ENCODE measurements around the gene CAV2. TPM values are rescaled to one million over a fixed set of nuclear protein-coding genes. Genes with fewer than 3 reads are reported as not detected.
A peak's percentile ranks its signal among the peaks of the same experiment; 100 is the strongest.

The CAV2 gene
- polyA plus RNA-seq, 1 of the 3 experiments (the other 2 are of a cell fraction), result 182 TPM

DNA sequence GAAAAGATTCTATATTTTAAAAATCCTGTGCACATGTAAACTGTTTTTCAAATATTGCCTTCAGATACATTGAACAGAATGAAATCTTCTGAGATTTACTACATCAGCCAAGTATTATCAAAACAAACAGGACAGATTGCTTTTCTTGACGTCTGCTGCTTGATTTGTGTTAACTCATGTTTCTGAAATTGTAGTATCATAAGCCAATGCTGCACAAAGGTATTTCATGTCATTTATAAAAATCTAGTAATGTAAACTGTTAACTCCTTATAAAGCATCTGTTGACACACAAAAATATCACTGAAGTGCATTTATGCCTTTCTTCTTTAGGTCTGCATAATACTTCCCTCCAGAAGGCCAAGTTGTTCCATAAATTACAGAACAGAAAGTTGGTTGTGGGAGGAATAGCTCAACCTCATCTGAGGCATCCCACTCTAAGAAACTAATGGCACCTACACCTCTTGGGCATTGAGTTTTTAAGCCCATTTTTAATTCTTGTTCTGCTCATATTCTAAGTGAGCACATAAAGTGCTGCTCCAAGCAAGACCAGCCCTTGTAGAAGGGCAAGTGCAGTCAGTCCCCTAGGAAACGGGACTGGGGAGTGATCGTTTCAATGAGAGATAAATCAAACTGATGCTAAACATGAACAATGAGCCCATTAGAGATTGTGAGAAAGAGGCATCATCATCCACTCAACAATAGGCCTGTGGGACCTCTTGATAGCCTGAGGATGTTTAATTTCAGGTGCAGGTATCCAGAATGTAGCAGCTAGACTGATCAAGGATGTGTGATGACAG lies 53.8 kb downstream of the CAV2 start:
- Histone ChIP-seq H2AFZ (ENCODE audit: low read depth) (no peak overlapping the region), H3K9ac (no peak overlapping the region), H3K4me3 (ENCODE audit: low read depth in 2 of 2, low read length in 1 of 2) (no peak overlapping the region), H3K9me2 (no peaks in the 10 kb centered on the region), H3F3A (replicated peaks; ENCODE audit: insufficient read depth) (peaks cover 66% of the 10 kb centered on the region), H3K4me1 (ENCODE audit: control insufficient read depth in 1 of 2, insufficient read depth in 2 of 2, low read depth in 1 of 2, low read length in 1 of 2) (peaks cover 0 to 76% of the 10 kb centered on the region in 2 experiments), H3K27ac (ENCODE audit: low read depth in 2 of 2, low read length in 1 of 2) (peak overlapping the region in 1 of 2 experiments; percentile 69; a peak in 3 of 4 replicates), H3K79me2 (ENCODE audit: insufficient read depth) (peaks cover 96% of the 10 kb centered on the region), H3K36me3 (replicated peaks in 1 of 2; ENCODE audit: control insufficient read depth in 1 of 2, insufficient read depth in 2 of 2, low read length in 1 of 2) (peaks cover 49 to 65% of the 10 kb centered on the region in 2 experiments), H3K27me3 (ENCODE audit: insufficient read depth) (no peaks in the 10 kb centered on the region), H3K4me2 (peak overlapping the region; percentile 42; the same call in 1 of the 2 replicates), H3K9me3 (no peaks in the 10 kb centered on the region), H4K20me1 (ENCODE audit: insufficient read depth) (peaks cover 7% of the 10 kb centered on the region; the same call in 1 of the 2 replicates)
- ChIA-PET POLR2A (no interaction called here), CTCF (interaction anchor here (1.1 to 2.5 kb wide), 4 partner anchors 19 to 373 kb away, joined by 3 to 10 read pairs (median 6); no protein-coding TSS in a partner anchor)
- TF ChIP-seq EZH2phosphoT487 (IDR thresholded peaks at IDR 0.05; ENCODE audit: borderline replicate concordance, low read depth), result no peak
- no peak for TF ChIP-seq TEAD4 (IDR thresholded peaks at IDR 0.05; ENCODE audit: borderline replicate concordance, insufficient read depth)
- TF ChIP-seq, protein P1, sequence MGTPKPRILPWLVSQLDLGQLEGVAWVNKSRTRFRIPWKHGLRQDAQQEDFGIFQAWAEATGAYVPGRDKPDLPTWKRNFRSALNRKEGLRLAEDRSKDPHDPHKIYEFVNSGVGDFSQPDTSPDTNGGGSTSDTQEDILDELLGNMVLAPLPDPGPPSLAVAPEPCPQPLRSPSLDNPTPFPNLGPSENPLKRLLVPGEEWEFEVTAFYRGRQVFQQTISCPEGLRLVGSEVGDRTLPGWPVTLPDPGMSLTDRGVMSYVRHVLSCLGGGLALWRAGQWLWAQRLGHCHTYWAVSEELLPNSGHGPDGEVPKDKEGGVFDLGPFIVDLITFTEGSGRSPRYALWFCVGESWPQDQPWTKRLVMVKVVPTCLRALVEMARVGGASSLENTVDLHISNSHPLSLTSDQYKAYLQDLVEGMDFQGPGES (IDR thresholded peaks at IDR 0.05; ENCODE audit: low read depth, low read length), result no peak
- no peak for TF ChIP-seq SIN3A (IDR thresholded peaks at IDR 0.05; ENCODE audit: borderline replicate concordance, low read depth, low read length)
- no peak for TF ChIP-seq NFIC (IDR thresholded peaks at IDR 0.05; ENCODE audit: borderline replicate concordance)
- no peak for TF ChIP-seq RXRA (IDR thresholded peaks at IDR 0.05; ENCODE audit: borderline replicate concordance, low read depth)
- TF ChIP-seq RCOR1 (IDR thresholded peaks at IDR 0.05; ENCODE audit: low read length), result no peak
- no peak for TF ChIP-seq RAD21 (IDR thresholded peaks at IDR 0.05; ENCODE audit: low read length)
- TF ChIP-seq YY1 (IDR thresholded peaks at IDR 0.05; ENCODE audit: low read depth), result no peak
- 38% methylated on average over 3 of the region's 3 CpGs for WGBS (ENCODE audit: low lambda C conversion rate)
- DNase-seq, result no peak

DNA sequence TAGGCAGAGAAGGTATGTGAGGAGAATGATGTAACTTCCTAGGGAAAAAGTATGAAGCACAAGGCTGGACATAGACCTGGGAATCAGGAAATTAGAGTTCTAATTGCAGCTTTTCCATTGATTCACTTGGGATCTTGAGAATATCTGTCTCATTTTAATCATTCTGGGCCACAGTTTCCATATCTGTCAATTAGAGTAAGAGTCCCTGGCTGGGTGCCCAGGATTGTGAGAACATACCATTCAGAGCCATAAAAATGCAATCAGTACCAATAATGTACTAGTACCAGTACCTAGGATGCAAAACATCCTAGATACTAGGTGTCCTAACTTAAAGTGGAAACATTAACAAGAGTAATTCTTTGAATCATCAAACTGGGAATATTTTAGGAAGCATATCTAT lies 54.9 kb downstream of the CAV2 start:
- H3F3A ChIP-seq (replicated peaks; ENCODE audit: insufficient read depth), result peaks cover 77% of the 10 kb centered on the region
- peaks cover 0 to 86% of the 10 kb centered on the region in 2 experiments for H3K4me1 ChIP-seq (ENCODE audit: control insufficient read depth in 1 of 2, insufficient read depth in 2 of 2, low read depth in 1 of 2, low read length in 1 of 2)
- H3K36me3 ChIP-seq (replicated peaks in 1 of 2; ENCODE audit: control insufficient read depth in 1 of 2, insufficient read depth in 2 of 2, low read length in 1 of 2), result peaks cover 46 to 67% of the 10 kb centered on the region in 2 experiments
- POLR2A ChIA-PET, result no interaction called here
- no peak overlapping the region for H3K4me3 ChIP-seq (ENCODE audit: low read depth in 2 of 2, low read length in 1 of 2)
- H3K4me2 ChIP-seq, result peak overlapping the region; percentile 42; the same call in 1 of the 2 replicates
- no peak for DNase-seq
- H3K9me2 ChIP-seq, result no peaks in the 10 kb centered on the region
- no peak overlapping the region for H3K9ac ChIP-seq
- peaks cover 96% of the 10 kb centered on the region for H3K79me2 ChIP-seq (ENCODE audit: insufficient read depth)
- peak overlapping the region; percentile 36 to 69; a peak in 3 of 4 replicates for H3K27ac ChIP-seq (ENCODE audit: low read depth in 2 of 2, low read length in 1 of 2)
- H3K9me3 ChIP-seq, result no peaks in the 10 kb centered on the region
- peaks cover 5% of the 10 kb centered on the region; the same call in 1 of the 2 replicates for H4K20me1 ChIP-seq (ENCODE audit: insufficient read depth)
- TF ChIP-seq, protein P2, sequence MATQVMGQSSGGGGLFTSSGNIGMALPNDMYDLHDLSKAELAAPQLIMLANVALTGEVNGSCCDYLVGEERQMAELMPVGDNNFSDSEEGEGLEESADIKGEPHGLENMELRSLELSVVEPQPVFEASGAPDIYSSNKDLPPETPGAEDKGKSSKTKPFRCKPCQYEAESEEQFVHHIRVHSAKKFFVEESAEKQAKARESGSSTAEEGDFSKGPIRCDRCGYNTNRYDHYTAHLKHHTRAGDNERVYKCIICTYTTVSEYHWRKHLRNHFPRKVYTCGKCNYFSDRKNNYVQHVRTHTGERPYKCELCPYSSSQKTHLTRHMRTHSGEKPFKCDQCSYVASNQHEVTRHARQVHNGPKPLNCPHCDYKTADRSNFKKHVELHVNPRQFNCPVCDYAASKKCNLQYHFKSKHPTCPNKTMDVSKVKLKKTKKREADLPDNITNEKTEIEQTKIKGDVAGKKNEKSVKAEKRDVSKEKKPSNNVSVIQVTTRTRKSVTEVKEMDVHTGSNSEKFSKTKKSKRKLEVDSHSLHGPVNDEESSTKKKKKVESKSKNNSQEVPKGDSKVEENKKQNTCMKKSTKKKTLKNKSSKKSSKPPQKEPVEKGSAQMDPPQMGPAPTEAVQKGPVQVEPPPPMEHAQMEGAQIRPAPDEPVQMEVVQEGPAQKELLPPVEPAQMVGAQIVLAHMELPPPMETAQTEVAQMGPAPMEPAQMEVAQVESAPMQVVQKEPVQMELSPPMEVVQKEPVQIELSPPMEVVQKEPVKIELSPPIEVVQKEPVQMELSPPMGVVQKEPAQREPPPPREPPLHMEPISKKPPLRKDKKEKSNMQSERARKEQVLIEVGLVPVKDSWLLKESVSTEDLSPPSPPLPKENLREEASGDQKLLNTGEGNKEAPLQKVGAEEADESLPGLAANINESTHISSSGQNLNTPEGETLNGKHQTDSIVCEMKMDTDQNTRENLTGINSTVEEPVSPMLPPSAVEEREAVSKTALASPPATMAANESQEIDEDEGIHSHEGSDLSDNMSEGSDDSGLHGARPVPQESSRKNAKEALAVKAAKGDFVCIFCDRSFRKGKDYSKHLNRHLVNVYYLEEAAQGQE (IDR thresholded peaks at IDR 0.05; ENCODE audit: low read depth, low read length), result no peak
- TF ChIP-seq, protein P3, sequence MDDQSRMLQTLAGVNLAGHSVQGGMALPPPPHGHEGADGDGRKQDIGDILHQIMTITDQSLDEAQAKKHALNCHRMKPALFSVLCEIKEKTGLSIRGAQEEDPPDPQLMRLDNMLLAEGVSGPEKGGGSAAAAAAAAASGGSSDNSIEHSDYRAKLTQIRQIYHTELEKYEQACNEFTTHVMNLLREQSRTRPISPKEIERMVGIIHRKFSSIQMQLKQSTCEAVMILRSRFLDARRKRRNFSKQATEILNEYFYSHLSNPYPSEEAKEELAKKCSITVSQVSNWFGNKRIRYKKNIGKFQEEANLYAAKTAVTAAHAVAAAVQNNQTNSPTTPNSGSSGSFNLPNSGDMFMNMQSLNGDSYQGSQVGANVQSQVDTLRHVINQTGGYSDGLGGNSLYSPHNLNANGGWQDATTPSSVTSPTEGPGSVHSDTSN (IDR thresholded peaks at IDR 0.05), result peak; percentile 39; the same call in 1 of the 2 replicates
- TF ChIP-seq NFIC (IDR thresholded peaks at IDR 0.05; ENCODE audit: borderline replicate concordance) (peak; percentile 64; the same call in 1 of the 2 replicates), FOXM1 (IDR thresholded peaks at IDR 0.05; ENCODE audit: low read depth) (no peak)
- no peaks in the 10 kb centered on the region for H3K27me3 ChIP-seq (ENCODE audit: insufficient read depth)
- H2AFZ ChIP-seq (ENCODE audit: low read depth), result no peak overlapping the region
- CTCF ChIA-PET, result interaction anchor here (1.1 to 2.5 kb wide), 3 partner anchors 18 to 374 kb away, joined by 3 to 9 read pairs (median 3); no protein-coding TSS in a partner anchor

Measured in SK-N-SH (cell line).